ENCODE results near the gene SRGAP1.

Gene SRGAP1

DNA sequence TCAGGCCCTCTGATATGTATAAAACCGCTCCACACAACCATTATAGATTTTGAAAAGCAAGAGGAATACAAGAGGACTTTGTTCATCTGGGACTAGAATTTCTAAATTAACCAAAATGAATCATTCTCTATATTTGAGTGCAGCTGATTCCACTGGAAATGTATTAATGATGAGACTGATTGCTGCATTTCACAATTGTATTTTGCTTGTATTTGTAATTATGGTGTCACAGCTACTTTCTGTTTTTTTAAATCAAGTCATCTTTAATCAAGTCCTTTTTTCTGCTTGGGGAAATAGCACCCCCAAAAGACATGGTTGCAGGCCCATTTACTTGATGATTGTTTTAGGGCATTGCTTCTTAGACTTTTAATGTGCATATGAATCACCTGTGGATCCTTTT lies 215.2 kb downstream of the SRGAP1 start:
- Histone ChIP-seq H3K36me3 (replicated peaks; ENCODE audit: insufficient read depth, low read length) (no peaks in the 10 kb centered on the region), H3K79me2 (ENCODE audit: low read length) (no peaks in the 10 kb centered on the region), H3F3A (ENCODE audit: insufficient read depth, low read length) (no peaks in the 10 kb centered on the region), H4K20me1 (ENCODE audit: insufficient read depth, low read length) (no peaks in the 10 kb centered on the region), H3K27me3 (replicated peaks; ENCODE audit: insufficient read depth, low read length) (no peaks in the 10 kb centered on the region), H3K9ac (ENCODE audit: low read length) (no peak overlapping the region), H3K9me3 (replicated peaks; ENCODE audit: insufficient read depth, low read length) (no peaks in the 10 kb centered on the region), H3K27ac (ENCODE audit: low read length) (no peak overlapping the region), H2AFZ (ENCODE audit: low read length) (no peak overlapping the region), H3K9me2 (replicated peaks; ENCODE audit: insufficient read depth, low read length) (no peaks in the 10 kb centered on the region), H3K4me2 (ENCODE audit: low read depth, low read length) (no peak overlapping the region), H3K4me1 (ENCODE audit: low read length) (no peaks in the 10 kb centered on the region), H3K4me3 (ENCODE audit: low read length) (no peak overlapping the region)
- no peak for DNase-seq
- no peak for TF ChIP-seq CTCF (IDR thresholded peaks at IDR 0.05; ENCODE audit: low read length)
- no peak for TF ChIP-seq EZH2 (optimal IDR thresholded peaks at IDR 0.05; ENCODE audit: low read depth, low read length)
- TF ChIP-seq EZH2phosphoT487 (IDR thresholded peaks at IDR 0.05; ENCODE audit: low read length), result no peak

DNA sequence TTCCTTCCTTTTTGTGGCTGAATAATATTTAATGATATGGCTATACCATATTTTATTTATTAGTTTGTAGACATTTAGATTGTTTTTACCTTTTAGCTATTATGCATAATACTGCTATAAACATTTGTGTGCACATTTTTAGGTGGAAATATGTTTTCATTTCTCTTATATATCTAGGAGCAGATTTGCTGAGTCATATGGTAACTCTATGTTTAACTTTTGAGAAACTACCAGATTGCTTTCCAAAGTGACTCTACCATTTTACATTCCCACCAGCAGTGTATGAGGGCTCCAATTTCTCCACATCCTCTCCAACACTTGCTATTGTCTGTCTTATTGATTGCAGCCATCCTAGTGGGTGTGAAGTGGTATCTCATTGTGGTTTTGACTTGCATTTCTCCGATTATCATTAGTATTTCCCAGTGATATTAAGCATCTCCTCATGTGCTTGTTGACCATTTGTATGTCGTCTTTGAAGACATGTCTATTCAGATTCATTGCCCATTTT lies 217.4 kb downstream of the SRGAP1 start:
- DNase-seq, result no peak
- Histone ChIP-seq H3K9me3 (replicated peaks; ENCODE audit: insufficient read depth, low read length) (no peaks in the 10 kb centered on the region), H3K9ac (ENCODE audit: low read length) (no peak overlapping the region)

DNA sequence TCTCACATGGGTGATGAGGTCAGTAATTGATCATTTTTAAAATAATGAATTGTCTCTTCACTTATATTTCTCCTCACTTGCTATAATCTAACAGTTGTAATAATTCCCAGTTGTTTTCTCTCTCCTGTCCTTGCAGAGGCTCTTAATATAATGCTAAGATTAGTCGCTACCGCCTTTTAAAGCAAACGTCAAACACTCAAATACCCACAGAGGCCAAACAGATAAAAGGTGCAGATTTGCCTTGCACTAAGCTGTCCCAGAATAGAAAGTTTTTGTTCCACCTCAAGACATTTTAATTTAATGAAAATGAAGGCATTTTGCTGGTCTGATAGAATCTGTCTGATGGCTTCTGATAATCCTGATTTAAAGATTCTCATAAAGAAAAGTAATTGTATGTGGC lies 218.6 kb downstream of the SRGAP1 start:
- H3K79me2 ChIP-seq (ENCODE audit: low read length), result no peaks in the 10 kb centered on the region
- DNase-seq, result no peak
- H2AFZ ChIP-seq (ENCODE audit: low read length), result no peak overlapping the region
- no peak overlapping the region for H3K4me3 ChIP-seq (ENCODE audit: low read length)
- H3K4me1 ChIP-seq (ENCODE audit: low read length), result no peaks in the 10 kb centered on the region
- no peaks in the 10 kb centered on the region for H4K20me1 ChIP-seq (ENCODE audit: insufficient read depth, low read length)
- no peaks in the 10 kb centered on the region for H3K27me3 ChIP-seq (replicated peaks; ENCODE audit: insufficient read depth, low read length)
- H3K9me2 ChIP-seq (replicated peaks; ENCODE audit: insufficient read depth, low read length), result no peaks in the 10 kb centered on the region
- no peak overlapping the region for H3K27ac ChIP-seq (ENCODE audit: low read length)
- no peak overlapping the region for H3K4me2 ChIP-seq (ENCODE audit: low read depth, low read length)
- H3K9ac ChIP-seq (ENCODE audit: low read length), result no peak overlapping the region
- no peaks in the 10 kb centered on the region for H3F3A ChIP-seq (ENCODE audit: insufficient read depth, low read length)
- no peaks in the 10 kb centered on the region for H3K36me3 ChIP-seq (replicated peaks; ENCODE audit: insufficient read depth, low read length)
- TF ChIP-seq EZH2phosphoT487 (IDR thresholded peaks at IDR 0.05; ENCODE audit: low read length), result no peak
- no peak for TF ChIP-seq CTCF (IDR thresholded peaks at IDR 0.05; ENCODE audit: low read length)
- no peak for TF ChIP-seq EZH2 (optimal IDR thresholded peaks at IDR 0.05; ENCODE audit: low read depth, low read length)
- H3K9me3 ChIP-seq (replicated peaks; ENCODE audit: insufficient read depth, low read length), result no peaks in the 10 kb centered on the region

More for the DNA sequence above, 217.4 kb downstream of the SRGAP1 start:
- no peaks in the 10 kb centered on the region for H3F3A ChIP-seq (ENCODE audit: insufficient read depth, low read length)
- no peak overlapping the region for H3K4me2 ChIP-seq (ENCODE audit: low read depth, low read length)
- H3K4me3 ChIP-seq (ENCODE audit: low read length), result no peak overlapping the region
- TF ChIP-seq EZH2phosphoT487 (IDR thresholded peaks at IDR 0.05; ENCODE audit: low read length) (no peak), EZH2 (optimal IDR thresholded peaks at IDR 0.05; ENCODE audit: low read depth, low read length) (no peak), CTCF (IDR thresholded peaks at IDR 0.05; ENCODE audit: low read length) (no peak)
- no peaks in the 10 kb centered on the region for H4K20me1 ChIP-seq (ENCODE audit: insufficient read depth, low read length)
- H3K36me3 ChIP-seq (replicated peaks; ENCODE audit: insufficient read depth, low read length), result no peaks in the 10 kb centered on the region
- no peak overlapping the region for H3K27ac ChIP-seq (ENCODE audit: low read length)
- H3K27me3 ChIP-seq (replicated peaks; ENCODE audit: insufficient read depth, low read length), result no peaks in the 10 kb centered on the region
- H2AFZ ChIP-seq (ENCODE audit: low read length), result no peak overlapping the region
- no peaks in the 10 kb centered on the region for H3K4me1 ChIP-seq (ENCODE audit: low read length)
- no peaks in the 10 kb centered on the region for H3K79me2 ChIP-seq (ENCODE audit: low read length)
- no peaks in the 10 kb centered on the region for H3K9me2 ChIP-seq (replicated peaks; ENCODE audit: insufficient read depth, low read length)
